MCF 10A (cell line): Measurements from ENCODE around the gene GID8. TPM values are rescaled to one million over a fixed set of nuclear protein-coding genes. Genes with fewer than 3 reads are reported as not detected.
"Not testable (repeated sequence)": the region's sequence is repeated elsewhere in the genome, so short reads cannot be mapped to it uniquely, and the experiment has no call there.

Experiments
- BruUV-seq: library from RNA; stranded (reverse); fragments of 400-500 nt; replicated peaks from 2 replicates; lab custom pipeline; 2021; lab: Mats Ljungman, UMichigan
- CTCF ChIA-PET: fragments of 300-600 bp; sonication (Branson Sonifier 250); formaldehyde crosslinking; extraction: SDS; loops from one replicate; lab custom pipeline; 2021; ENCODE audit warnings: antibody characterized with exemption, inconsistent platforms; lab: Yijun Ruan, JAX
- POLR2A ChIA-PET: fragments of 300-600, 350-650 bp; sonication (Branson Sonifier 250); formaldehyde crosslinking; extraction: SDS; loops from one replicate; lab custom pipeline; 2020; ENCODE audit warnings: antibody characterized with exemption, inconsistent platforms; lab: Yijun Ruan, JAX
- DNase-seq: peaks from one replicate; pipeline ENCODE4 v3.0.0-alpha.2; 2018; ENCODE audit not compliant: unreplicated experiment
- H3K27ac Mint-ChIP-seq: one replicate; pipeline ENCODE4 v1.8.0; 2022; ENCODE audit warnings: mild to moderate bottlenecking, low read depth, mixed read lengths; ENCODE audit not compliant: unreplicated experiment
- H3K27me3 Mint-ChIP-seq: one replicate; pipeline ENCODE4 v1.8.0; 2022; ENCODE audit warnings: mixed read lengths; ENCODE audit not compliant: insufficient read depth, unreplicated experiment
- H3K36me3 Mint-ChIP-seq: one replicate; pipeline ENCODE4 v1.8.0; 2022; ENCODE audit warnings: mild to moderate bottlenecking, moderate library complexity, mixed read lengths; ENCODE audit not compliant: insufficient read depth, unreplicated experiment
- H3K4me1 Mint-ChIP-seq: one replicate; pipeline ENCODE4 v1.8.0; 2022; ENCODE audit warnings: mixed read lengths; ENCODE audit not compliant: insufficient read depth, unreplicated experiment
- H3K4me3 Mint-ChIP-seq: one replicate; pipeline ENCODE4 v1.8.0; 2022; ENCODE audit warnings: mild to moderate bottlenecking, moderate library complexity, mixed read lengths; ENCODE audit not compliant: unreplicated experiment
- H3K9me3 Mint-ChIP-seq: one replicate; pipeline ENCODE4 v1.8.0; 2022; ENCODE audit warnings: mixed read lengths; ENCODE audit not compliant: unreplicated experiment
- CTCF ChIP-seq: fragments of 200-600 bp; IDR thresholded peaks from one replicate; pipeline ENCODE4 v1.8.0; 2022; ENCODE audit warnings: antibody characterized with exemption, mild to moderate bottlenecking; ENCODE audit not compliant: unreplicated experiment
- intact Hi-C: fragments of 100-400 bp; cut with micrococcal nuclease; formaldehyde crosslinking; loops from 2 replicates; pipeline ENCODE4 v1.14.1; 2022
- total RNA-seq: library from RNA; stranded (reverse); gene quantifications from 2 replicates; pipeline ENCODE4 v1.2.3, GENCODE V29; 2022

Gene GID8
- total RNA-seq, 1 experiment from 2014 or later: 31.6 TPM

- H3K4me1 Mint-ChIP-seq: peaks cover 54% of the 10 kb centered on the region
- peak overlapping the region; percentile 35 for H3K4me3 Mint-ChIP-seq
- H3K9me3 Mint-ChIP-seq: no peaks in the 10 kb centered on the region
- peak; percentile 44 for TF ChIP-seq CTCF
- DNase-seq: peak; percentile 79
- peaks cover 18% of the 10 kb centered on the region for H3K36me3 Mint-ChIP-seq
- H3K27ac Mint-ChIP-seq: no peak overlapping the region
- ChIA-PET POLR2A (interaction anchor here (0.9 to 2.9 kb wide), 6 partner anchors 9 to 60 kb away, joined by 3 to 24 read pairs (median 5); partner anchors contain the start of genes GID8 and TCFL5), CTCF (interaction anchor here (0.7 to 2.6 kb wide), 7 partner anchors 10 to 60 kb away, joined by 3 to 27 read pairs (median 4); partner anchors contain the start of gene TCFL5)
- BruUV-seq: no TSS peak
- no peaks in the 10 kb centered on the region for H3K27me3 Mint-ChIP-seq
- intact Hi-C loops: no loop called here
These were observed 16.7 kb upstream of the GID8 start for GRCh38 chr20:62921119-62921687.

GRCh38 chr20:62922451-62922921, 15.5 kb upstream of the GID8 start:
- H3K4me1 Mint-ChIP-seq: peaks cover 45% of the 10 kb centered on the region
- intact Hi-C loops: no loop called here
- ChIA-PET POLR2A (interaction anchor here (1.2 to 3.7 kb wide), 4 partner anchors 9 to 20 kb away, joined by 3 to 36 read pairs (median 14); partner anchors contain the start of gene GID8), CTCF (interaction anchor here (0.6 kb wide), 1 partner anchor 99 kb away, joined by 3 read pairs; no protein-coding TSS in a partner anchor)
- no TSS peak for BruUV-seq
- H3K9me3 Mint-ChIP-seq: no peaks in the 10 kb centered on the region
- no peak for TF ChIP-seq CTCF
- DNase-seq: no peak
- peaks cover 10% of the 10 kb centered on the region for H3K36me3 Mint-ChIP-seq
- peak overlapping the region; percentile 95 for H3K27ac Mint-ChIP-seq
- H3K4me3 Mint-ChIP-seq: peak overlapping the region; percentile 52
- no peaks in the 10 kb centered on the region for H3K27me3 Mint-ChIP-seq

GRCh38 chr20:62923059-62923668, 14.8 kb upstream of the GID8 start:
- H3K36me3 Mint-ChIP-seq: peaks cover 10% of the 10 kb centered on the region

GRCh38 chr20:62923669-62924441, 14.1 kb upstream of the GID8 start:
- intact Hi-C loops: no loop called here
- Mint-ChIP-seq H3K36me3 (peaks cover 10% of the 10 kb centered on the region), H3K27me3 (no peaks in the 10 kb centered on the region), H3K27ac (peak overlapping the region; percentile 95), H3K4me3 (peak overlapping the region; percentile 76), H3K4me1 (peaks cover 36% of the 10 kb centered on the region), H3K9me3 (no peaks in the 10 kb centered on the region)
- DNase-seq: no peak
- BruUV-seq: TSS peak; percentile 65
- ChIA-PET POLR2A (interaction anchor here (0.5 to 6.2 kb wide), 18 partner anchors 11 to 941 kb away, joined by 3 to 341 read pairs (median 3); partner anchors contain the start of genes GID8, TPD52L2 and YTHDF1), CTCF (interaction anchor here (0.8 to 2.2 kb wide), 5 partner anchors 10 to 24 kb away, joined by 3 to 8 read pairs (median 3); no protein-coding TSS in a partner anchor)
- TF ChIP-seq CTCF: no peak

More at GRCh38 chr20:62923059-62923668, 14.8 kb upstream of the GID8 start:
- ChIA-PET POLR2A (interaction anchor here (0.6 to 6.2 kb wide), 7 partner anchors 10 to 292 kb away, joined by 3 to 341 read pairs (median 3); partner anchors contain the start of genes GID8 and YTHDF1), CTCF (interaction anchor here (0.8 to 1.0 kb wide), 2 partner anchors 9 to 22 kb away, joined by 3 to 5 read pairs; no protein-coding TSS in a partner anchor)
- H3K4me3 Mint-ChIP-seq: peak overlapping the region; percentile 76
- intact Hi-C loops, H3K9me3 Mint-ChIP-seq, H3K27me3 Mint-ChIP-seq, BruUV-seq: not testable (repeated sequence)
- peak overlapping the region; percentile 95 for H3K27ac Mint-ChIP-seq
- peak; percentile 91 for DNase-seq
- peaks cover 42% of the 10 kb centered on the region for H3K4me1 Mint-ChIP-seq
